ENCODE results near the gene UPK1B. TPM values are rescaled to one million over a fixed set of nuclear protein-coding genes. Genes with fewer than 3 reads are reported as not detected.
A peak's percentile ranks its signal among the peaks of the same experiment; 100 is the strongest.

Gene UPK1B
- total and polyA plus RNA-seq, 9 of the 15 experiments (the other 6 are each of a cell fraction or from before 2014, with no cell fraction given) = 0.22 to 1.2 (median 0.51) TPM

DNA sequence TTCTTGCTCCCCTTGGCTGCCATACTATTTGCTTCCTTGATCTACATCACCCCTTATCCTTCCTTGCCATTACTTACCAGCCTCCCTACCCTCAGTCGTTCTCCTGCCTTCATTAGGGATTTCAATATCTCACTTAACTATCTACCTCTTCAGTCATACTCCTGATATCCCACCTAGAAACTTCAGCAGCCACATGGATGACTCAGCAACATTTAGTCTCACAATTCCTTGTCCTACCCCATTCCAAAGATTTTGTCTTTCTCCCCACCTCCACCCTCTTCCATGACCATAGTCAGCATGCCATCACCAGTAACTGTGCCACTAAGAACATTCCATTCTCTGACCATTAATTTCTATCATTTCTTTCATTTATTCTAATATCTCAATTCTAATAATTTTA, 18.4 kb downstream of the UPK1B start (continued):
- TF ChIP-seq, protein P1, sequence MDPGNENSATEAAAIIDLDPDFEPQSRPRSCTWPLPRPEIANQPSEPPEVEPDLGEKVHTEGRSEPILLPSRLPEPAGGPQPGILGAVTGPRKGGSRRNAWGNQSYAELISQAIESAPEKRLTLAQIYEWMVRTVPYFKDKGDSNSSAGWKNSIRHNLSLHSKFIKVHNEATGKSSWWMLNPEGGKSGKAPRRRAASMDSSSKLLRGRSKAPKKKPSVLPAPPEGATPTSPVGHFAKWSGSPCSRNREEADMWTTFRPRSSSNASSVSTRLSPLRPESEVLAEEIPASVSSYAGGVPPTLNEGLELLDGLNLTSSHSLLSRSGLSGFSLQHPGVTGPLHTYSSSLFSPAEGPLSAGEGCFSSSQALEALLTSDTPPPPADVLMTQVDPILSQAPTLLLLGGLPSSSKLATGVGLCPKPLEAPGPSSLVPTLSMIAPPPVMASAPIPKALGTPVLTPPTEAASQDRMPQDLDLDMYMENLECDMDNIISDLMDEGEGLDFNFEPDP (CRISPR knock-in tag; IDR thresholded peaks at IDR 0.05) = no peak
- TF ChIP-seq RBM15 (IDR thresholded peaks at IDR 0.05; ENCODE audit: insufficient read depth, low read length) = no peak
- peak; percentile 37; the same call in 1 of the 2 replicates for TF ChIP-seq MAFF (IDR thresholded peaks at IDR 0.05; ENCODE audit: low read length)
- no peak for TF ChIP-seq CSDE1 (IDR thresholded peaks at IDR 0.05)
- TF ChIP-seq NFE2L1 (tag; IDR thresholded peaks at IDR 0.05; ENCODE audit: borderline replicate concordance, low read depth) = peak; percentile 52
- no peak for TF ChIP-seq TSC22D4 (tag; IDR thresholded peaks at IDR 0.05)
- peak; percentile 83 for TF ChIP-seq MAFG (tag; conservative IDR thresholded peaks at IDR 0.05)
- no peak for TF ChIP-seq MYNN (IDR thresholded peaks at IDR 0.05)
- no peak for TF ChIP-seq MYNN (CRISPR knock-in tag; IDR thresholded peaks at IDR 0.05)
- TF ChIP-seq, protein P2, sequence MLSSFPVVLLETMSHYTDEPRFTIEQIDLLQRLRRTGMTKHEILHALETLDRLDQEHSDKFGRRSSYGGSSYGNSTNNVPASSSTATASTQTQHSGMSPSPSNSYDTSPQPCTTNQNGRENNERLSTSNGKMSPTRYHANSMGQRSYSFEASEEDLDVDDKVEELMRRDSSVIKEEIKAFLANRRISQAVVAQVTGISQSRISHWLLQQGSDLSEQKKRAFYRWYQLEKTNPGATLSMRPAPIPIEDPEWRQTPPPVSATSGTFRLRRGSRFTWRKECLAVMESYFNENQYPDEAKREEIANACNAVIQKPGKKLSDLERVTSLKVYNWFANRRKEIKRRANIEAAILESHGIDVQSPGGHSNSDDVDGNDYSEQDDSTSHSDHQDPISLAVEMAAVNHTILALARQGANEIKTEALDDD (IDR thresholded peaks at IDR 0.05) = no peak
- TF ChIP-seq SIN3A (IDR thresholded peaks at IDR 0.05; ENCODE audit: borderline replicate concordance in 2 of 2, control insufficient read depth in 1 of 2, low read depth in 2 of 2, low read length in 2 of 2) = no peak
